Hepatocyte (in vitro differentiated cells): ENCODE data around the gene HLA-DMA. TPM values are rescaled to one million over a fixed set of nuclear protein-coding genes. Genes with fewer than 3 reads are reported as not detected.

Experiments used
- DNase-seq: peaks from one replicate; pipeline ENCODE4 v3.0.0-alpha.2; 2016; ENCODE audit warnings: low spot score
- H2AFZ ChIP-seq: fragments of 200-600 bp; sonication (generic); 2 replicates; pipeline ENCODE4 v1.6.0; 2016; ENCODE audit warnings: antibody characterized with exemption, mild to moderate bottlenecking
- H3K27ac ChIP-seq: fragments of 200-600 bp; sonication (generic); 2 replicates; pipeline ENCODE4 v1.5.1; 2016; ENCODE audit warnings: mild to moderate bottlenecking
- H3K27me3 ChIP-seq: fragments of 200-600 bp; sonication (generic); 2 replicates; pipeline ENCODE4 v1.6.1; 2016
- H3K36me3 ChIP-seq: fragments of 200-600 bp; sonication (generic); replicated peaks from 2 replicates; pipeline ENCODE4 v1.5.1; 2016; ENCODE audit warnings: low read depth; ENCODE audit not compliant: insufficient read depth
- H3K4me1 ChIP-seq: fragments of 200-600 bp; sonication (generic); 2 replicates; pipeline ENCODE4 v1.5.1; 2016; ENCODE audit warnings: mild to moderate bottlenecking, moderate library complexity; ENCODE audit not compliant: insufficient read depth
- H3K4me2 ChIP-seq: fragments of 200-600 bp; sonication (generic); 2 replicates; pipeline ENCODE4 v1.6.0; 2016
- H3K4me3 ChIP-seq: fragments of 200-600 bp; sonication (generic); 2 replicates; pipeline ENCODE4 v1.5.1; 2016; ENCODE audit warnings: mild to moderate bottlenecking
- H3K79me2 ChIP-seq: fragments of 200-600 bp; sonication (generic); 2 replicates; pipeline ENCODE4 v1.6.0; 2017; ENCODE audit warnings: mild to moderate bottlenecking
- H3K9me2 ChIP-seq: fragments of 200-600 bp; sonication (generic); replicated peaks from 2 replicates; pipeline ENCODE4 v1.6.0; 2017; ENCODE audit warnings: mild to moderate bottlenecking; ENCODE audit not compliant: insufficient read depth
- H3K9me3 ChIP-seq: fragments of 200-600 bp; sonication (generic); 2 replicates; pipeline ENCODE4 v1.5.1; 2016; ENCODE audit warnings: low read depth, mild to moderate bottlenecking
- H4K20me1 ChIP-seq: fragments of 200-600 bp; sonication (generic); 2 replicates; pipeline ENCODE4 v1.6.0; 2016; ENCODE audit warnings: mild to moderate bottlenecking; ENCODE audit not compliant: insufficient read depth, poor library complexity, severe bottlenecking
- CTCF ChIP-seq: fragments of 200-600 bp; sonication (generic); IDR thresholded peaks from 2 replicates; pipeline ENCODE4 v1.5.1; 2016; ENCODE audit warnings: antibody characterized with exemption, mild to moderate bottlenecking; ENCODE audit not compliant: poor library complexity
- EZH2 ChIP-seq: fragments of 200-600 bp; sonication (generic); IDR thresholded peaks from 2 replicates; pipeline ENCODE4 v1.6.1; 2016; ENCODE audit warnings: antibody characterized with exemption, mild to moderate bottlenecking, borderline replicate concordance
- EZH2phosphoT487 ChIP-seq: fragments of 200-600 bp; sonication (generic); IDR thresholded peaks from one replicate; pipeline ENCODE4 v1.6.1; 2018; ENCODE audit warnings: antibody characterized with exemption, mild to moderate bottlenecking, low read depth, moderate library complexity; ENCODE audit not compliant: unreplicated experiment, severe bottlenecking
- WGBS: methylation state at CpG from one replicate; pipeline ENCODE4 v1.1.6; 2016; ENCODE audit warnings: low lambda C conversion rate; ENCODE audit errors: missing lambda C conversion rate; 5-methylcytosine and 5-hydroxymethylcytosine counted together
- polyA plus RNA-seq: library from polyadenylated mRNA; unstranded; fragments of >200 nt; fragmentation: Nextera tagmentation; extraction: Ambion mirVana; gene quantifications from 2 replicates; pipeline ENCODE4 v1.2.1, GENCODE V29; 2016
- total RNA-seq: library from RNA; depleted of rRNA; stranded (reverse); fragments of >200 nt; gene quantifications from 2 replicates; pipeline ENCODE4 v1.2.3, GENCODE V29; 2014

The HLA-DMA gene
- total and polyA plus RNA-seq, 2 experiments from 2014 or later = 4.7 to 9.5 TPM

- peaks cover 31% of the 10 kb centered on the region for H3K4me1 ChIP-seq
- no peaks in the 10 kb centered on the region for H3K27me3 ChIP-seq
- no peak overlapping the region for H3K4me3 ChIP-seq
- H3K36me3 ChIP-seq = peaks cover 6% of the 10 kb centered on the region
- H4K20me1 ChIP-seq = peaks cover 33% of the 10 kb centered on the region
- no peak overlapping the region for H2AFZ ChIP-seq
- H3K79me2 ChIP-seq = peaks cover 10% of the 10 kb centered on the region
- H3K4me2 ChIP-seq = peak overlapping the region; percentile 17
- DNase-seq = peak; percentile 92
- TF ChIP-seq CTCF = peak; percentile 92
- no peak for TF ChIP-seq EZH2phosphoT487
- no peak for TF ChIP-seq EZH2
- WGBS = 13% methylated on average over 9 of the region's 9 CpGs
- H3K9me3 ChIP-seq = no peaks in the 10 kb centered on the region
- H3K9me2 ChIP-seq = no peaks in the 10 kb centered on the region
- peak overlapping the region; percentile 60 for H3K27ac ChIP-seq
These were observed 31.9 kb upstream of the HLA-DMA start for GRCh38 chr6:32984622-32985389.

- Histone ChIP-seq H3K9me3 (no peaks in the 10 kb centered on the region), H3K27ac (peak overlapping the region; percentile 60), H3K9me2 (no peaks in the 10 kb centered on the region), H3K27me3 (no peaks in the 10 kb centered on the region), H2AFZ (no peak overlapping the region), H3K4me2 (no peak overlapping the region), H3K36me3 (peaks cover 11% of the 10 kb centered on the region), H3K4me1 (peaks cover 31% of the 10 kb centered on the region), H3K4me3 (no peak overlapping the region), H4K20me1 (peaks cover 40% of the 10 kb centered on the region), H3K79me2 (peaks cover 17% of the 10 kb centered on the region)
- 69% methylated on average over 3 of the region's 3 CpGs for WGBS
- TF ChIP-seq EZH2 (no peak), CTCF (no peak), EZH2phosphoT487 (no peak)
- no peak for DNase-seq
These were observed 31.2 kb upstream of the HLA-DMA start for GRCh38 chr6:32983964-32984621.

GRCh38 chr6:32983493-32983848 is 30.6 kb upstream of the HLA-DMA start:
- DNase-seq = no peak
- Histone ChIP-seq H3K4me3 (no peak overlapping the region), H3K36me3 (peaks cover 11% of the 10 kb centered on the region), H4K20me1 (peaks cover 45% of the 10 kb centered on the region), H3K27ac (peak overlapping the region; percentile 60), H3K79me2 (peaks cover 20% of the 10 kb centered on the region), H3K27me3 (no peaks in the 10 kb centered on the region), H3K4me2 (peak overlapping the region; percentile 34), H3K9me2 (no peaks in the 10 kb centered on the region), H3K4me1 (peaks cover 32% of the 10 kb centered on the region), H3K9me3 (no peaks in the 10 kb centered on the region), H2AFZ (no peak overlapping the region)
- 68% methylated on average over 1 of the region's 1 CpG for WGBS
- TF ChIP-seq EZH2 (no peak), CTCF (no peak), EZH2phosphoT487 (no peak)
